RCC 7860 (cell line): ENCODE data around the gene DUS1L.

Experiments used
- DNase-seq: peaks from one replicate; pipeline ENCODE4 v3.0.0-alpha.2; 2015; ENCODE audit warnings: low spot score
- FAIRE-seq: peaks from 2 replicates; lab custom pipeline; 2012; peaks lifted over from hg19 to GRCh38; lab: Jason Lieb, UNC

The DUS1L gene

DNA sequence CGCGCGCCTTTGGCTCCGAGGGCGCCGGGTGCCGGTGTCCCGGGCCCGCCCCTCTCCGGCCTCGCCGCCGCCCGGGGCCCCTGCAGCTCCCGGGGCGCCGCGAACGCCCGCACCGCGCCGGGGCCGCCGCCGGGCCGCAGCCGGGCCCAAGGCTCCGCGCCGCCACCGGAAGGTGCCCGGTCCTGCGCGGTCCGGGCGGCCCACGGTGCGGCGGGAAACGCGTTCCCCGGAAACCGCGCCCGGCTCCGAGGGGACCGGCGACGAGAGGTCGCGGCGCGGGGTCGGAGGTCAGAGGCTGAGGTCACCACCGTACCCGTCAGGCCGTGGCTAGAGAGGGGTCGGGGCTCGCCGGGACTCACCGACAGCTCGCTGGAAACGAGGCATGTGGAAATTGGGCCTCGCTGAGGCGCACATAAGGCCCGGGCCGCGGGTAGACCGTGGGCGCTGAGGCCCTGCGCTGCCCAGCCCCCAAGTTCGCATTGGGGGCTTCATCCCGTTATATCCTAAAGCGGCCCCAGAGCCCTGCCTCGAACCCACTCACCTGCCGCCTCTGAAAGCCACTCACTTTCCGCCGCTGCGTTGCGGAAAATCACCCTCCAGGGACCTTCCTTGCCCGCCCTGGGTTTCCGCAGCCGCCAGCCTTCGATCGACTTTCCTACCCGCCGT lies at the start of gene DUS1L:
DUS1L (minus strand) TSS at position 167 of the 666 bp plus-strand sequence. CDS start 745 bp downstream, outside the sequence.
- FAIRE-seq = no peak

DNA sequence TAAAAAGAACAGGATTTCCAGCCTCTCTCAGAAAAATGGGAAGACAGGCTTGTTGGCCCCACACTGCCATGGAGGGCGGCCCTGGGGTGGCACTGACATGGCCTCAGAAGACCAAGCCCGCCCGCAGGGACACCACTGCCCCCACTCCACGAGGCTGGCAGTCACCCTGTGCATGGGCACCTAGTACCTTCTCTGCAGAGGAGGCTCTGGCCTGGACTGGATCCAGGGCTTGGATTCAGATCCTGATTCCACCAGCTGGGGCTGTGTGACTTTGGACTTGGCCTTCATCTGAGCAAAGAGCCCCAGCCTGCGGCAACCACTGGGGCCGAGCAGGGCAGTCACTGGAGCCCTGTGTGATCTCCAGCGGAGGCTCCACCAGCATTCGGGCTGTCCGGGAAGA lies 49.3 kb upstream of the DUS1L start:
- DNase-seq (no peak), FAIRE-seq (no peak)

More for the DNA sequence above, at the start of gene DUS1L:
- DNase-seq = no peak

- no peak for FAIRE-seq
- DNase-seq = no peak
Observed at GRCh38 chr17:82114447-82114846, 48.8 kb upstream of the DUS1L start.

DNA sequence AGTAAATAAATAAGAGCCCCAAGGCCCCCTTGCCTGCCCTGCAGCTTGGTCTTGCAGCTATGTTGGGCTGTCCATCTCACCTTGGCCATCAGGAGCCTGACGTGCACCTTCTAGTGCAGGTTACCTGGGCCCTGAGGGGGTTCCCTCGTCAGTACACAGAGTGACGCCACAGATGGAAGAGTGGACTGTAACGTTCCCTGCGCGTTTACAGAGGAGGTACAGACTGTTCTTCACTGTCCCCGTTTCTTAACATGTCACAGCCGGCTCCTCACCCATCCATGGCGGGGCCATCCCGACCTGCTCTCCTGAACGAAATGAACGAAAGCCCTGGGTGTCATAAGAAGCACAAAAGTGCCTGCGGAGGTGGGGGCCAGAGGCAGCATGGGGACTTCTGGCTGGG lies 48.3 kb upstream of the DUS1L start:
- DNase-seq = no peak

DNA sequence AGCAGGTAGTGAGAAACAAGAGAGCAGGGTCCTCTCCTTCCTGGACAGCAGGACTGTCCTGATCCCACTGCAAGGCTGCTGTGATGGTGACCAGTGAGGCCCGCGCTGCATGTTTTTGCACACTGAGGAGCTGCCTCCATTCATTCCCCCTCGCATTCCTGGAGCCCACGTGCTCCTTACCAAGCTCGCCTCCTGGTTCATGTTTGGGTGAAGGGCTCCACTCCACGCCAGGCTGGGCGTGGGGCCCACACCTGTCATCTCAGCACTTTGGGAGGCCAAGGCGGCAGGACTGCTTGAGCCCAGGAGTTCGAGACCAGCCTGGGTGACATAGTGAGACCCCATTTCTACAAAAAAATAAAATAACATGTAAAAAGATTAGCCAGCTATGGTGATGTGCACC lies 47.8 kb upstream of the DUS1L start:
- DNase-seq = no peak
- FAIRE-seq = no peak

More for the DNA sequence above, 48.3 kb upstream of the DUS1L start:
- FAIRE-seq = no peak

DNA sequence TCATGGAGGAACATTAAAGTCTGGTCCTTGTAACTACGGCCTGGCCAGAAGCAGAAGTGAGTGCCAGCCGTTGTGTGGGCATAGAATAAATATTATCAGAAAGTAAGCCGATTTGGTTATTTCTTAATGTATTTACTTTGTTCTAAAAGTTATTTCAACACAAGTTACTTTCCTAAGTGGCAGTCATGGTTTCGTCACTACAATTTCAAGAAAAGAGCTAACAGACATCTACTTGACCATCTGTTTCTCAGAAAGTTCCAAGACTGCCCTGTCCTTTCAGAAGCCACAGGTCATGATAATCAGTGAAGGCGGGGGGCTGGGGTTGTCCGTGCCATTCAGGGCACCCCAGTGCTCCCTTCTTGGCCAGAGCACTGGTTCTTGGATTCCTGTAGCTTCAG lies 47.3 kb upstream of the DUS1L start:
- DNase-seq (no peak), FAIRE-seq (no peak)

DNA sequence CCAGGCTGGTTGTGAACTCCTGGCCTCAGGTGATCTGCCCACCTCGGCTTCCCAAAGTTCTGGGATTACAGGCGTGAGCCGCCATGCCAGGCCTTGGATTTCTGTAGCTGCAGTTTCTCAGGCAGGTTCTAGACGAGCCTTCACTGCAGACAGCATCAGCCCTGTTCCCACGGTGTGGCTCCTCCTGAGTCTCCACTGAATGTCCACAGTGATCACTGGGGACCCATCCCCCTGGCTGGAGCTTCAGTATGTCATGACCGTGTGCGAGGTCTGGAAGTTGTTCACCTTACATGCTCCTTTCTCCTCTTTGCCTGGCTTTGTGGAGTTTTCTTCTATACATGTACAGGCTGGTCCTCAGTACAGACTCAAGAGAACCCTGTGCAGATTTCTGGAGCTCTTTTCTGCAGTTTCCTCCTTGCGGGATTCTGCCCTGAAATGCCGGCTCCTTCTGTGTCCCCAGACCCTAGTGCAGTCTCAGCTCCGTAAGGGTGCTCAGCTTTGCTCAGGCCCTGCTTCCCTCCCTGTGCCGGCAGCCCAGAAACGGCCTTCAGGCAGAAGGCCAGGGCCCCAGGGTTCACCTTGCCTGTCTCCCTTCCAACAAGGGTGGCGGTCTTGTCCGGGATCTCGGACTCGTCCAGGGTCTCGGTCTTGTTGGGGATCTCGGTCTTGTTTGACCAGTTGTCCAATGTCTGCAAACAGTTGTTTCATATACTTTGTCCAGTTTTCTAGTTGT lies 46.7 kb upstream of the DUS1L start:
- DNase-seq (no peak), FAIRE-seq (no peak)

DNA sequence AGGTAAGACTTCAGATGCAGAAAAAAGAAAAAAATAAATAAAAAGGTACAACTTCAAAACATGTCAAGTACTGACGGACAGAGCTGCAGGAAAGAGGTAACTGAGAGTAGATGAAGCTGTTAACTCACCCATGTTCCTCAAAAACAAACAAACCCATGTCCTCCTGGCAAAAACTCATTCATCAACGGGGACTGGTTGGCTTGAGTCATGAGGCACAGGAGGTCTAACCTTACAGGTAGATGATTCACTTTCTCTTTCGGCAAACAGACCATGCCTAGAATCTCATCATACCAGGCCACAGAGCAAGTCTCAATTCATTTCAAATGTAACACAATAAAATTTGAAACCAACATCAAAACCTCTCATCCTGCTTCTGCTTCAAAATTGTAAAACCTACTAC lies 44.7 kb upstream of the DUS1L start:
- DNase-seq (peak; percentile 40), FAIRE-seq (peak; percentile 59)

- no peak for FAIRE-seq
- DNase-seq = no peak
Observed at GRCh38 chr17:82108961-82109475, 43.4 kb upstream of the DUS1L start.

DNA sequence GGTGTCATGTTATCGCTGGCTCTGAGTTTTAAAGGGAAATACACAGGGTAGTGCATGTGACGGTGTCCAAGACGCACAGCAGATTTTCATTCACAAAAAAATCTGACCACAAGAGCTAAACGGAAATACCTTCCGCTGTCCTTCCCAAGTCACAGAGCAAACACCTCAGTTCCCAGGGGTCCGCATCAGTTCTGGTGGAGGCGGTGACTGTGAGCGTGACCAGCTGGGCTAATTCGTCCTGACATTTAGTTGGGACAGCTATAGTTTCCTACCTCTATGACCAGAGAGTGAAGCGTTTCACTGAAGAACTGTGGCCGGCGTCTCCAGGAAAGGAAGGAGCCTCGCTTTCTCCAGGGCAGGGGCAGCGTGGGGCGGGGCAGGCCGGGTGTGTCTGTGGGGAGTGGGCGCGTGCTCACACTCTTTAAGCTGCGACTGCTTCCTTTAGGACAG lies 42.9 kb upstream of the DUS1L start:
- no peak for FAIRE-seq

GRCh38 chr17:82108038-82108437 lies 42.4 kb upstream of the DUS1L start:
- FAIRE-seq (no peak), DNase-seq (no peak)

More for the DNA sequence above, 42.9 kb upstream of the DUS1L start:
- no peak for DNase-seq

- FAIRE-seq (no peak), DNase-seq (no peak)
Observed at GRCh38 chr17:82107341-82107860, 41.8 kb upstream of the DUS1L start.

DNA sequence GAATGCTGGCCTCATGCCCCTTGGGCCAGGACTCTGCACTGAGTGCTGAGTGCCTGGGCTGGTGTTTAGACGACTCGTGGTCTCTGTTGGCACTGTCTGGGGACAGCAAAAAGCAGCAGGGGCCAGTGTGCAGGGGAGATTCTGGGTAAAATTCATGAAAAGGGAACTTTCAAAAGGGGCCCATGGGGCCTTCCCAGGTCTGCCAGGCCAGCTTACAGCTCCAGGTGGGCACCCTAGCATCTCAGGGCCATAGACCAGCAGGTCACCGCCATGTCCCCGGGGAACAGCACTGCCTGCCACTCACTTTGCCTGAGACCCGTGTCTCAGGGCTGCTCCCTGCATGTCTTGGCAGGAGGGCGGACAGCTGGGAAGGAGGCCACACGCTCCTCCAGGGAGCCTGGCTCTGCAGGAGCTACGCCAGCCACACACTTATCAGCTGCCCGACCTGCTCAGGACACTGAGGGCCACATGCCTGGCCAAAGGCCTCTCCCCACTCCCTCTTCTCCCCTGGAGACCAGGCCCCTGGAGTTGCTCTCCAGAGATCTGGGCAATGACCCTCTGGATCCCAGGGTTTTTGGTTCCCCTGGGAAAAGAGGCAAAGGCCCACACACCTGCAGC lies 41.2 kb upstream of the DUS1L start:
- FAIRE-seq (no peak), DNase-seq (no peak)

DNA sequence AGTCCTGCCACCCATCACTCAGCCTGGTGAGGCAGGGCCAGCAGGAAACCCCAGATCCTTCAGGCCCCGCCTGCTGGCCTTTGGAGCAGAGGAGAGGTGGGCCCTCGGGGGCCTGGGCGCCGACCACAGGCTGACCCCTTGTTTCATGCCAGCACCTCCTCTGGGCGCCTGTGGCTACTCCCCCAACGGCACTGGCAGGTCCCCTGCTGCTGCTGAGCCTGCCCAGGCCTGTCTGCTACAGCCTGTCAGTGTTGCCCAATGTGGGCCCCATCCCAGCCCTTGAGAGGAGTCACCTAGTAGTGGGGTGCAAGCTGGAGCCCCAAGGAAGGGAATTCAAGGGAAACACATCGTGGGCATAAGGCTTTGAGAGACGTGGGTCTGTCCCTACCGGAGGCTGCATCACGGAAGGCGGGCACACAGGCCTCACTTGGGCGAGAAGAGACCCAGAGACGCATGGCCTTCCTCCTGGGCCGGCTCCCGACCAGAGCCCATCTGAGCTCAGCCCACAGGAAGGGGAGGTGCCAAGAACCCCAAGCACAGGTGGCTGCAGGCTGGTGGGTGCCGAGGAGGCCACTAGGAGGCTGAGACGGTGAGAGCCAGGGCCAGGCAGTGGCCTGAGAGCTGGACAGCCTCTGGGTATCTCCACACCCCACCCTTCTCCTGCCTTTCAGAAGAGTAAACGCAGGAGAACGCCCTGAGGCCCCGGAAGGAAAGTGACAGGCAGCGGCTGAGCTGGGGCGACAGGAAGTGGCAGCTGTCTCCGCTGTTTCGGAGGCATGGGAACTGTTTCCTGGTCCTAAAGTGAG lies 40.5 kb upstream of the DUS1L start:
- DNase-seq (peak; percentile 19), FAIRE-seq (no peak)

DNA sequence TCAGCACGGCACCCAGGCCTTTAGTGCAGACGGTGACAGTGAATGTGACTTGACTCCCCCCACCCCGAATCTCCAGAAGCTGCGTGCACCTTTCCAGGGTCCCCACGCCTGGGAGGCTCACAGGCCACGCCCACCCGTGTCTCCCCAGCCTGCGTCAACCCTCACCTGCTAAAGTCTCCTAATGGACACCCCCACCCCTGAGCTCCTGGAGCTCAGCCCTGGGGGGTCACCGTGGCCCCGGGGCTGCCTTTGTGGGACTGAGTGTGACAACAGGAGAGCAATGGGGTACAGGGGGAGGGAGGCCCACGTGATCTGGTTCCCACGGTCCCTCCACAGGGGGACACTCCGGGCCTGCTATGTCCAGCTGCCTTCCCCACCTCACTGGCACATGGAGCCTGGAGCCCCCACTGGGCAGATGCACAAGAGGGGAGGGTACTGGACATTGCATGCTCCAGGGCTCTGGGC lies 39.8 kb upstream of the DUS1L start:
- DNase-seq = no peak
- FAIRE-seq = no peak

DNA sequence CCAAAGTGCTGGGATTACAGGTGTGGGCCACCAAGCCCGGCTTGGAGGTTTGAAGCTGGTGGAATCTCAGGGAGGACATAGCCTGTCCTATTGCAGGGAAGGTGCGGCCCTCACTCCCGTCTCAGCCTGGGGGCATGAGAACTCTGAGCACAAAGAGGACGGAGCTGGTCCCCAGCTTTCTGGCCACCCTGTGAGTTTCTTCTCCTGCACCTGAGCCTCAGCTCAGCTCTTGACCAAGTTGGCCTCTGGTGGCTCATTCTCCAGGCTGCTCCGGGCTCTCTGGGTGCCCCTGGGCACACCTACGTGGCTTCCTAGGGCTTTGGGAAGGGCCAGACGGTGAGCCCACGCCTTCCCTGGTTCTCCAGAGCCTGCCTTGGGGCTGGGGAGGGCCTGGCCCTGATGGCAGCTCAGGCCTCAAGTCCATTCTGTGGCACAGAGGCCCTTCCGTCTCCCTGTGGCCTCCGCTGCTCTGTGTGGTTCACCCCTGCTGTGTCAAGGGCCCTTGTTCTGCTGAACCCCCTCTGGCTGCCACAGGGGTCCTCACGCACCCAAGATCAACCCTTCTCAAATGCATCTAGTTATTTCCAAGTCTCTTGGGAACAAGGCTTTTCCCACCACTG lies 39.3 kb upstream of the DUS1L start:
- DNase-seq (no peak), FAIRE-seq (no peak)

- FAIRE-seq = no peak
Observed at GRCh38 chr17:82103553-82104451, 38.2 kb upstream of the DUS1L start.

DNA sequence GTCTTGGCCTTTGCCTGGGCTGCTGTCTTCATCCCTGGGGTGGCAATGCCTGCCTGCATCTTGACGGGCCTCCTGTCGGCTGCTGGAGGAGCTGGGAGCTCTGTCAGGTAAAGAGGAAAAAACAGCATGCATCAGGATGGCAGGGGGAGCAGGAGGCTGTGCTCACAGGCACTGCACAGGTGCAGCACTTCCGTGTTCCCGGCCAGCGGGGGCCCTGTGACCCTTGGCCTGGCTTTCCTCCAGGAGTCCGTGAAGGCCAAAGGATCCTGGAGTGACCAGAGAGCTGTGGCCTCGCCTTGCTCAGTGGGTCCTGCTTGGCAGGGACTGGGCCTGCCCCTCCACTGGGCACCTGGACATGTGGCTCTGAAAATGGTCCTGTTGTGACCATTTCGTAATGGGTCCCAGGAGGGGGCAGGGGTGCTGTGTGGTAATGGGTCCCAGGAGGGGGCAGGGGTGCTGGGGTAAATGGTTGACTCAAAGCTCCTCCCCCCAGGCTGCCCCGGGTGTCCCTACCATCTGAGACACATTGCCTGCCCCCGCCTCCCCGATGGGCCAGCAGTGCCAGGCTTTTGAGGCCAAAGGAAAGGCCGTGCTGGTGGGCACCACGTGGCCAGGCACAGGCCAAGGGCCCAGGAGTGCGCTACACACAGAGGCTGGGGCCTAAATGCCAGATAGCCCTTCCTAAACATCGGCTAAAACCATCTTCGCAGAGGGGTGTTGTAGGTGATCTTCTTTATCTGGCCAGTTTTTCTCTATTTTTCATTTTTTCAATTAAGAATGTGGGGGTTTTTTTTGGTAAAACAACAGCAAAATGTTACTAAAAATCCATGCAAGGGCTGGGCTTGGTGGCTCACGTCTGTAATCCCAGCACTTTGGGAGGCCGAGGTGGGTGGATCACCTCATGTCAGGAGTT lies 36.4 kb upstream of the DUS1L start:
- FAIRE-seq = no peak

More at GRCh38 chr17:82103553-82104451, 38.2 kb upstream of the DUS1L start:
- DNase-seq = no peak

More for the DNA sequence above, 36.4 kb upstream of the DUS1L start:
- no peak for DNase-seq
